SW480 (cell line): ENCODE measurements around the gene ZSCAN10.
"Not testable (repeated sequence)": the region's sequence is repeated elsewhere in the genome, so short reads cannot be mapped to it uniquely, and the experiment has no call there.

Experiments used
- DNase-seq: peaks from one replicate; pipeline ENCODE4 v3.0.0-alpha.2; 2016; ENCODE audit warnings: low spot score

ZSCAN10 gene

GRCh38 chr16:3063625-3064386, 35.3 kb downstream of the ZSCAN10 start:
- peak; percentile 8 for DNase-seq

- no peak for DNase-seq
Observed at GRCh38 chr16:3062553-3062952, 36.5 kb downstream of the ZSCAN10 start.

- DNase-seq, result no peak
Observed at GRCh38 chr16:3060339-3061127, 38.6 kb downstream of the ZSCAN10 start.

- no peak for DNase-seq
Observed at GRCh38 chr16:3059723-3060242, 39.3 kb downstream of the ZSCAN10 start.

- DNase-seq, result peak; percentile 78
Observed at GRCh38 chr16:3059041-3059722, 39.9 kb downstream of the ZSCAN10 start.

- no peak for DNase-seq
Observed at GRCh38 chr16:3058139-3059030, 40.7 kb downstream of the ZSCAN10 start.

- DNase-seq, result no peak
Observed at GRCh38 chr16:3057181-3058138, 41.6 kb downstream of the ZSCAN10 start.

- no peak for DNase-seq
Observed at GRCh38 chr16:3056336-3057180, 42.5 kb downstream of the ZSCAN10 start.

GRCh38 chr16:3055734-3056115, 43.4 kb downstream of the ZSCAN10 start:
- DNase-seq, result not testable (repeated sequence)

- DNase-seq, result no peak
Observed at GRCh38 chr16:3054965-3055733, 43.9 kb downstream of the ZSCAN10 start.

GRCh38 chr16:3053330-3053710, 45.8 kb downstream of the ZSCAN10 start:
- DNase-seq, result not testable (repeated sequence)

- not testable (repeated sequence) for DNase-seq
Observed at GRCh38 chr16:3052571-3053329, 46.3 kb downstream of the ZSCAN10 start.

- no peak for DNase-seq
Observed at GRCh38 chr16:3051494-3051893, 47.6 kb downstream of the ZSCAN10 start.

GRCh38 chr16:3051009-3051408, 48.1 kb downstream of the ZSCAN10 start:
- no peak for DNase-seq

- DNase-seq, result no peak
Observed at GRCh38 chr16:3050487-3050886, 48.6 kb downstream of the ZSCAN10 start.

GRCh38 chr16:3049921-3050481, 49.1 kb downstream of the ZSCAN10 start:
- no peak for DNase-seq

- DNase-seq, result no peak
Observed at GRCh38 chr16:3047387-3047720, 51.7 kb downstream of the ZSCAN10 start.
